ENCODE data around the gene CCNI2.

Gene CCNI2, protein sequence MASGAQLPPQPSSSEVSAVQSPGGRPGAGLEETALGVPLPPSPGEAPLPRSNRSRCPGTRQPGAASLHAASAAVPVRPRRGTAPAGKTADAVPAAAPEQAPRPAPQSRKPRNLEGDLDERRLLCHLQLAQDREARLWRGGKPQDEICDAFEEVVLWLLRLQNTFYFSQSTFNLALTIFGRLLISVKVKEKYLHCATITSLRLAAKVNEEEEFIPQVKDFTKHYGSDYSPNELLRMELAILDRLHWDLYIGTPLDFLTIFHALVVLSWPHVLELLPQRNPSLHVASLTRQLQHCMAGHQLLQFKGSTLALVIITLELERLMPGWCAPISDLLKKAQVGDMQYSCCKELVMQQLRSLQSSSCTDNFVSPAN
- long read RNA-seq, donor 1, result 0 reads
- long read RNA-seq, donor 2, result 0 reads
- long read RNA-seq, donor 3, result 0 reads
- long read RNA-seq, donor 4, result 0 reads
- long read RNA-seq, donor 5, result 0 reads
- long read RNA-seq, donor 6, result 0 reads
- long read RNA-seq, donor 7, result 0 reads
- long read RNA-seq, donor 8, result 0 reads

DNA sequence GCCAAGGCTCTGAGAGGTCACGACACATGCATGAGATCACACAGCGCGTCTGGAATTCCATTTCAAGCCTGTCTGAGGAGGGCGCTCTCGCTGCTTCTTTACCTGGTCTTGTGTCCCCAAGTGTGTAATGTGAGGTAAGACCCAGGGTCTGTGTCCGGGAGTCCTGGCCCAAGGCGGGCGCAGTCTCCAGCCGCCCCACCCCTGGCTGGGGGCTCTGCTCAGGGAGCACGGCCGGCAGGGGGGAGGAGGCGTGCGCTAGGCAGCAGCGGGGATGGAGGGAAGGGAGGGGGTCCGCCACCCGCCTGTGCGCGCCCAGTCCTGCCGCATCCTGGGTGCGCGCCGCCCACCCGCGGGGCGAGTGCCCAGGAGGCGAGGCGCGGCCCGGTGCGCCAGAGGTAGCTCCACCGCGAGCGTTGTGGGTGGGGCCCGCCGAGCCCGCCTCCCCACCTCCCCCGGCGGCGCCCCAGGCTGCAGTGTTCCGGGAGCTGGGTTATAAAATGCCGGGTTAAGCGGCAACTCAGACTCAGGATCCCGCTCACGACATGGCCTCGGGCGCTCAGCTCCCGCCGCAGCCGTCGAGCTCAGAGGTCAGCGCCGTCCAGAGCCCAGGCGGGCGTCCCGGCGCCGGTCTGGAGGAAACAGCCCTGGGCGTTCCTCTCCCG lies at the start of gene CCNI2:
CCNI2 (plus strand) TSS at position 473 of the 662 bp plus-strand sequence; CDS start at position 543, 70 bp downstream.
- peak; percentile 72 for DNase-seq

DNA sequence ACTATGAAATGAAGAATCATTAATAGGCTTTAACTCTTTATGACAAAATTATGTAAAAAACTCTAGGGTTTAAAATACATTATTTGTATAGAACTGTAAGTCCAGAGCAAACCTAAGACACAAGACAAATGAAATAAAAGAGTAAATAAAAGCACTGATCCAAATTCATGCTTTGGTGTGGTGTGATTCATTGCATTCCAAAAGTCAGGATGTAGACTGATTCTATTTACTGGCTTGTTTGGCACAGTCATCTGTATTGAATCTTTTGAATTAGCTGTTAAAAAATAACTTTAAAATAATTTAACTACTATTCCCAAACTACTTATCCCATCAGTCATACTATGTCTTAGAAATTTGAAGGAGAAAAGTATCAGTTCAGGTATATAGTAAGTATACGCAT lies 42.4 kb upstream of the CCNI2 start:
- no peak for DNase-seq

- DNase-seq, result no peak
Measured at GRCh38 chr5:132708645-132709044, 38.6 kb upstream of the CCNI2 start.

GRCh38 chr5:132714456-132715307 lies 32.5 kb upstream of the CCNI2 start:
- no peak for DNase-seq

- no peak for DNase-seq
Measured at GRCh38 chr5:132718544-132719312, 28.5 kb upstream of the CCNI2 start.

- no peak for DNase-seq
Measured at GRCh38 chr5:132725745-132726144, 21.5 kb upstream of the CCNI2 start.

DNA sequence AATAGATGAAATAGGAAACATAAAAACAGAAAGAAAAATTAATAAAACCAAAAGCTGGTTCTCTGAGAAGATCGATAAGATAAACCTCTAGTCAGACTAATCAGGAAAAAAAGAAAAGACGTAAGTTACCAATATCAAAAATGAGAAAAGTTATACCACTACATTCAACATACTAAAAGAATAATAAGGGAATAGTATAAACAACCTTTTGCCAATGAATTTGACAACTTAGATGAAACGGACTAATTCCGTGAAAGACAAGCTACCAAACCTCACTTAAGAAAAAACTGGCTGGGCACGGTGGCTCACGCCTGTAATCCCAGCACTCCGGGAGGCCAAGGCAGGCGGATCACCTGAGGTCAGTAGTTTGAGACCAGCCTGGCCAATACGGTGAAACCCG lies 17.3 kb upstream of the CCNI2 start:
- DNase-seq, result no peak

DNA sequence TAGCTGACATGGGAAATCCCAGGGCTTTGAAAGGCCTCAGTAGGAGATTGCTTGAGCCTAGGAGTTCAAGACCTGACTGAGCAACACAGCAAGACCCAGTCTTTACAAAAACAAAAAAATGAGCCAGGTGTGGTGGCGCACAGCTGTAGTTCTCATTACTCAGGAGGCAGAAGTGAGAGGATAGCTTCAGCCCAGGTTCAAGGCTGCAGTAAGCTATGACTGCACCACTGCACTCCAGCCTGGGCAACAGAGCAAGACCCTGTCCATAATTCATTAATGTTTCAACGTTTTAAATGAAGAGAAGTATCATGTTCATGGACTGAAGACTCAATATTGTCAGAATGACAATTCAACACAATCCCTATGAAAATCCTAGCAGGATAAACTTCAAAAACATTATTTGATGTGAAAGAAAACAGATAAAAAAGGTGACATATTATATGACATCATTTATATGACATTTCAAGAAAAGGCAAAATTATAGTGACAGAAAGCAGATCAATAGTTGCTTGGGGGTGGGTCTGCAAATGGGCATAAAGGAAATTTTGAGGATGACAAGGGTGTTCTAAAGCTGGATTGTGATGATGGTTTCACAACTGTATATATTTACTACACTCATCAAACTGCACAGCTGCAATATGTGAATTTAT lies 13.6 kb upstream of the CCNI2 start:
- no peak for DNase-seq

DNA sequence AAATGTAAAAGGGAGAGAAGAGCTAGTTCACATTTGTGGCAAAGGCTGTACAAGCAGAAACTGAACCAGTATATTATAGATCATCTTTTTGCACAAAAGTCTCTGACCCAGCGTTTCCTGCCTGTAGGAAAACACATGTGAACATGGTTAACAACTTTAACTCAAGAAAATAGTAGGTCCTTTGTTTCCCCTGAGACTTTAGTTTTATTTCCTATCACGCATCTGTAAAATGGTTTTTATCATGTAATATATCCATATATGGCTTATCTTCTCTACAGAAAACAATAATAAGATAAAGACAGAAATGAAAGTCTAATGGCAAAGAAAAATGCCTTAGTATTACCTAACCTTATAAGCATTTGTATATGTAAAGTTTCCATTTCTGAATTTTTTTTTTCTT lies 12.5 kb upstream of the CCNI2 start:
- no peak for DNase-seq

DNA sequence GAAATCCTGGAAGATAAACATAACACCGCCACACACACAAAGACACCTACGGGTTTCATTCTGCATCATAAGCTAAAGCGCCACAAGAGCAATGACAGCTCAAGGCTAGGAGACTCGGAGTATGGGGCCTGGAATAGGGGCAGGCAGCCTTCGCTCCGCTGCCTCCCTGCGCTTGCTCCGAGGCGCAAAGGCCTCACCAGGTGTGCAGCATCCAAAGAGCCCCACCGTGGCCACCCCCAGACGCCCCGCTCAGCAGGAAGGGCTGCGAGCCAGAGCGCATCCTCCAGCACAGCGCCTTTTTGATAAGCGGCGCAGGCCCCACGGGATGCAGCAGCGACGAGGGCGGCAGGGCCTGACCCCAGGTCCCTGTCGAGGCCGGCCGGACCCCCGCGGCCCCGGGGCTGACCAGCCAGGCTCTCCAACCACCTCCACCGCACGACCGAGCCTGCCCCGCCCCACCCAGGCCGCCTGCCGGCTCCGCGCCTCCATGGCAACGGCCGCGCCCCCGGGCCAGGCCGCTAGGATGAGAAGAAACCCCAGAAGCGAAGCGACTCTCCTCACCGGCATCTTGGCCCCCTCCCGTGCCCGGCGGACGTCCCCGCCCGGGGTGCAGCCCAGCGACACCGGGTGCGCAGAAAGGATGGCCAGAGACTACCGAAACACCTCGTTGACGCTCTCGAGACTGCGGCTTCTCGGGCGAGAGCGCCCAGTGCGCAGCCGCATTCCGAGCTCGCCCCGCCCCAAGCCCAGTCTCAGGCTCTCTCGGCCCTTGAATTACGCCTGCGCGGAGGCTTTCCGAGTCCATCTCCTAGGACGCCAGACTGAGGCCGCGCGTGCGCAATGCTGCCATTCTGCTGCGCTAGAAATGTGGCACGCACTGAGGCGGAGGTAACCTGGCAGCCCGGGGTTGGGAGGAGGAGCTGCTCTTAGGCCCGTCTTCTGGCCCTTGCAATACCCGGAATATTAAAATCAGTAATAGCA lies 10.1 kb upstream of the CCNI2 start, which contains the start of gene KIF3A:
KIF3A (minus strand) TSS at position 694 of the 981 bp plus-strand sequence; CDS start at position 567, 127 bp downstream.
- peak; percentile 98 for DNase-seq

DNA sequence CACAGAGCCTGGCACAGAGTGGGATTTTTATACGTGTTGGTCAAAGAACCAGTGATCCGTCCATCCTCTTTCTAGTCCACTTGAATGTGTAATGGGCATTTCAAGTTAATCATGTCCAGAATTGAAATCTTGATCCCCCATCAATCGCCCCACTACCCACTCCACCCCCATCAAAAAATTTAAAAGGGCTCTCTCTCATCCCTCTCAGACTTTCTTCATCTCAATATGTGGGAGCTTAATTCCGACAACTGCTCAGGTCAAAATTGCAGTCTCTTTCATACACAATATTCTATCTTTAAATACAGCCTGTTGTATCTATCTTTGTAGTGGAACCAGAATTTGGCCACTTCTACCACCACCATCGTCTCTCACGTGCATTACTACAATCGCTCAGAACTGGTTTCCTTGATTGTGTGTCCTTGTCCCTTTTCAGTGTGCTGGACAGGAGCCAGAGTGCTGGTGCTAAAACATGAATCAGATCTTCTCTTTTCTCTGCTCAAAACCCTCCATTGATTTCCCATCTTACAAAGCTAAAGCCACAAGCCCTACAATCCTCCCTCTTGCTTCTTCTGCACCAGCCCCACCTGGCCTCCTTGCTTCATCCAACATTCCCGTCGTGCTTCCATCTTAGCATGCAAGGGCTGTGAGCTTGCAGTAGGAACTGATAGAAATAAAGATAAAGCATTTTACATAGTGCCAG lies 9.1 kb upstream of the CCNI2 start:
- no peak for DNase-seq

- DNase-seq, result no peak
Measured at GRCh38 chr5:132739232-132739631, 8.0 kb upstream of the CCNI2 start.

GRCh38 chr5:132742158-132742557 lies 5.1 kb upstream of the CCNI2 start:
- no peak for DNase-seq

DNA sequence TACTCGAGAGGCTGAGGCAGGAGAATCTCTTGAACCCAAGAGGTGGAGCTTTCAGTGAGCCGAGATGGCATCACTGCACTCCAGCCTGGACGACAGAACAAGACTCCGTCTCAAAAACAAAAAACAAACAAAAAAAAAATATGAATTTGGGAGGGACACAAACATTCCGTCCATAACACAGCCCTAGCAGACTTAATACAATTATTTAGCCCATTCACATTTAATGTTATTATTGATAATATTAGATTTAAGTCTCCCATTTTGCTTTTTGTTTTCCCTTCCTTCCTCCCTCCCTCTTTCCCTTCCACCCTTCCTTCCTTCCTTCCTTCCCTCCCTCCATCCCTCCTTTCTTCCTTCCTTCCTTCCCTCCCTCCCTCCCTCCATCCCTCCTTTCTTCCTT lies 4.6 kb upstream of the CCNI2 start:
- DNase-seq, result no peak

GRCh38 chr5:132744659-132745058 lies 2.6 kb upstream of the CCNI2 start:
- DNase-seq, result no peak

- DNase-seq, result no peak
Measured at GRCh38 chr5:132746592-132746953, 653 bp upstream of the CCNI2 start.

- DNase-seq, result no peak
Measured at GRCh38 chr5:132747616-132748440, 602 bp downstream of the CCNI2 start.

GRCh38 chr5:132748522-132749000 lies 1.3 kb downstream of the CCNI2 start:
- no peak for DNase-seq
